Trophoblast cell (in vitro differentiated cells and primary cell): ENCODE results near the gene CRIM1.
A peak's percentile ranks its signal among the peaks of the same experiment; 100 is the strongest.

Experiments
- DNase-seq, 2 donors: peaks; one replicate each; pipeline ENCODE4 v3.0.0-alpha.2; 2016
- H2AFZ ChIP-seq: 2 replicates; pipeline ENCODE4 v1.6.1; 2013; ENCODE audit warnings: low read length, moderate library complexity, mild to moderate bottlenecking; ENCODE audit not compliant: insufficient read depth, poor library complexity
- H2AK5ac ChIP-seq: 2 replicates; pipeline ENCODE4 v1.6.1; 2013; ENCODE audit warnings: mild to moderate bottlenecking, low read length
- H2BK120ac ChIP-seq: 2 replicates; pipeline ENCODE4 v1.6.1; 2013; ENCODE audit warnings: low read length, mild to moderate bottlenecking, moderate library complexity; ENCODE audit not compliant: insufficient read depth, poor library complexity
- H2BK12ac ChIP-seq: 2 replicates; pipeline ENCODE4 v1.6.1; 2013; ENCODE audit warnings: mild to moderate bottlenecking, low read length, moderate library complexity
- H2BK5ac ChIP-seq: 2 replicates; pipeline ENCODE4 v1.6.1; 2013; ENCODE audit warnings: low read length, low read depth, moderate library complexity, mild to moderate bottlenecking; ENCODE audit not compliant: poor library complexity
- H3K14ac ChIP-seq: 2 replicates; pipeline ENCODE4 v1.6.1; 2013; ENCODE audit warnings: mild to moderate bottlenecking, low read length
- H3K18ac ChIP-seq: 2 replicates; pipeline ENCODE4 v1.6.1; 2013; ENCODE audit warnings: mild to moderate bottlenecking, low read length
- H3K23ac ChIP-seq: 2 replicates; pipeline ENCODE4 v1.6.1; 2013; ENCODE audit warnings: low read length
- H3K27ac ChIP-seq: 2 replicates; pipeline ENCODE4 v1.5.1; 2013; ENCODE audit warnings: low read depth, mild to moderate bottlenecking, inconsistent platforms, low read length, moderate library complexity
- H3K27me3 ChIP-seq: 2 replicates; pipeline ENCODE4 v1.6.1; 2013; ENCODE audit warnings: inconsistent platforms, mild to moderate bottlenecking, low read length, moderate library complexity; ENCODE audit not compliant: insufficient read depth
- H3K36me3 ChIP-seq, 2 experiments: 1 replicate in 1 of 2; 2 replicates in 1 of 2; pipeline ENCODE4 v1.6.1; 2013; ENCODE audit warnings: low read length in 2 of 2, mild to moderate bottlenecking in 2 of 2, moderate library complexity in 1 of 2; ENCODE audit not compliant: insufficient read depth in 2 of 2, control insufficient read depth in 1 of 2
- H3K4ac ChIP-seq: 2 replicates; pipeline ENCODE4 v1.6.1; 2013; ENCODE audit warnings: low read depth, mild to moderate bottlenecking, low read length, moderate library complexity
- H3K4me1 ChIP-seq, 2 experiments: 1 replicate in 1 of 2; 2 replicates in 1 of 2; pipeline ENCODE4 v1.6.1; 2013; ENCODE audit warnings: low read length in 2 of 2, mild to moderate bottlenecking in 2 of 2, moderate library complexity in 1 of 2; ENCODE audit not compliant: insufficient read depth in 2 of 2, control insufficient read depth in 1 of 2
- H3K4me2 ChIP-seq: 2 replicates; pipeline ENCODE4 v1.6.1; 2013; ENCODE audit warnings: inconsistent platforms, mild to moderate bottlenecking, low read length, moderate library complexity
- H3K4me3 ChIP-seq: 2 replicates; pipeline ENCODE4 v1.5.1; 2013; ENCODE audit warnings: mild to moderate bottlenecking, low read depth, low read length, inconsistent platforms
- H3K79me1 ChIP-seq: one replicate; pipeline ENCODE4 v1.6.1; 2013; ENCODE audit warnings: low read length
- H3K79me2 ChIP-seq: 2 replicates; pipeline ENCODE4 v1.6.1; 2013; ENCODE audit warnings: low read length, mild to moderate bottlenecking; ENCODE audit not compliant: control insufficient read depth, insufficient read depth, poor library complexity
- H3K9ac ChIP-seq: 2 replicates; pipeline ENCODE4 v1.6.1; 2013; ENCODE audit warnings: mild to moderate bottlenecking, low read length
- H3K9me3 ChIP-seq: 2 replicates; pipeline ENCODE4 v1.6.1; 2013; ENCODE audit warnings: low read depth, mild to moderate bottlenecking, control low read depth, inconsistent platforms, low read length; ENCODE audit not compliant: insufficient read depth
- H4K12ac ChIP-seq: 2 replicates; pipeline ENCODE4 v1.6.1; 2013; ENCODE audit warnings: low read depth, mild to moderate bottlenecking, low read length, moderate library complexity
- H4K8ac ChIP-seq: 2 replicates; pipeline ENCODE4 v1.6.1; 2013; ENCODE audit warnings: low read depth, mild to moderate bottlenecking, low read length, moderate library complexity
- H4K91ac ChIP-seq: one replicate; pipeline ENCODE4 v1.6.1; 2013; ENCODE audit warnings: low read depth, mild to moderate bottlenecking, low read length, moderate library complexity
- WGBS: extraction: QIAGEN DNeasy Blood & Tissue Kit; methylation state at CpG from one replicate; pipeline ENCODE4 v1.1.7; 2013; ENCODE audit warnings: missing lambda C conversion rate; ENCODE audit not compliant: insufficient read length, insufficient coverage; ENCODE audit errors: extremely low coverage; 5-methylcytosine and 5-hydroxymethylcytosine counted together

Gene CRIM1

GRCh38 chr2:36502081-36502480 is 146.5 kb downstream of the CRIM1 start:
- Histone ChIP-seq H3K4me2 (no peak overlapping the region), H4K91ac (no peak overlapping the region), H2BK5ac (no peak overlapping the region), H3K27ac (peak overlapping the region; percentile 65), H2BK120ac (no peak overlapping the region), H3K79me1 (peaks cover 9% of the 10 kb centered on the region), H3K9ac (no peak overlapping the region), H3K4me3 (no peak overlapping the region), H3K14ac (no peak overlapping the region), H4K8ac (no peak overlapping the region), H3K9me3 (no peaks in the 10 kb centered on the region), H3K4me1 (peaks cover 2 to 3% of the 10 kb centered on the region in 2 experiments), H3K79me2 (peaks cover 2% of the 10 kb centered on the region), H3K36me3 (peaks cover 8 to 16% of the 10 kb centered on the region in 2 experiments), H2AK5ac (no peak overlapping the region), H3K23ac (no peak overlapping the region), H3K18ac (no peak overlapping the region), H2BK12ac (no peak overlapping the region), H2AFZ (no peak overlapping the region), H3K27me3 (no peaks in the 10 kb centered on the region), H4K12ac (no peak overlapping the region), H3K4ac (no peak overlapping the region)
- no CpG with 5 or more reads among the region's 4 CpGs for WGBS
- DNase-seq = peak; percentile 56 to 78

GRCh38 chr2:36507408-36507812 is 151.8 kb downstream of the CRIM1 start:
- no peak overlapping the region for H3K23ac ChIP-seq
- H3K14ac ChIP-seq = no peak overlapping the region
- H3K27ac ChIP-seq = no peak overlapping the region
- no peak overlapping the region for H3K18ac ChIP-seq
- H2BK120ac ChIP-seq = no peak overlapping the region
- no peaks in the 10 kb centered on the region for H3K9me3 ChIP-seq
- H3K4me2 ChIP-seq = no peak overlapping the region
- H2AFZ ChIP-seq = no peak overlapping the region
- no peak overlapping the region for H4K8ac ChIP-seq
- no peaks in the 10 kb centered on the region for H3K27me3 ChIP-seq
- no peak overlapping the region for H4K12ac ChIP-seq
- H3K36me3 ChIP-seq = peaks cover 6 to 19% of the 10 kb centered on the region in 2 experiments
- H2BK5ac ChIP-seq = no peak overlapping the region
- H3K9ac ChIP-seq = no peak overlapping the region
- H3K79me1 ChIP-seq = peaks cover 3% of the 10 kb centered on the region
- H3K4me1 ChIP-seq = peaks cover 0 to 2% of the 10 kb centered on the region in 2 experiments
- H3K4me3 ChIP-seq = no peak overlapping the region
- H2AK5ac ChIP-seq = no peak overlapping the region
- H2BK12ac ChIP-seq = no peak overlapping the region
- H4K91ac ChIP-seq = no peak overlapping the region
- no peak overlapping the region for H3K4ac ChIP-seq
- H3K79me2 ChIP-seq = peaks cover 2% of the 10 kb centered on the region
- DNase-seq = peak; percentile 30 to 66

GRCh38 chr2:36509075-36509474 is 153.5 kb downstream of the CRIM1 start:
- Histone ChIP-seq H2BK12ac (no peak overlapping the region), H3K27me3 (no peaks in the 10 kb centered on the region), H4K8ac (no peak overlapping the region), H3K36me3 (peaks cover 13 to 27% of the 10 kb centered on the region in 2 experiments), H4K91ac (no peak overlapping the region), H3K27ac (no peak overlapping the region), H3K23ac (no peak overlapping the region), H2BK5ac (no peak overlapping the region), H2AFZ (no peak overlapping the region), H3K4me2 (no peak overlapping the region), H3K4me3 (no peak overlapping the region), H3K9ac (no peak overlapping the region), H3K4me1 (peaks cover 0 to 2% of the 10 kb centered on the region in 2 experiments), H3K9me3 (no peaks in the 10 kb centered on the region), H3K4ac (no peak overlapping the region), H2BK120ac (no peak overlapping the region), H3K18ac (no peak overlapping the region), H3K79me2 (no peaks in the 10 kb centered on the region), H3K79me1 (peaks cover 2% of the 10 kb centered on the region), H4K12ac (no peak overlapping the region), H3K14ac (no peak overlapping the region), H2AK5ac (no peak overlapping the region)
- no CpG with 5 or more reads among the region's 6 CpGs for WGBS
- DNase-seq = no peak

GRCh38 chr2:36511858-36512603 is 156.5 kb downstream of the CRIM1 start:
- no peak overlapping the region for H3K14ac ChIP-seq
- no peak overlapping the region for H3K23ac ChIP-seq

More at GRCh38 chr2:36511858-36512603, 156.5 kb downstream of the CRIM1 start:
- H3K18ac ChIP-seq = no peak overlapping the region
- H4K91ac ChIP-seq = no peak overlapping the region
- peaks cover 2% of the 10 kb centered on the region for H3K79me1 ChIP-seq
- no peaks in the 10 kb centered on the region for H3K27me3 ChIP-seq
- no peak overlapping the region for H4K12ac ChIP-seq
- H3K79me2 ChIP-seq = no peaks in the 10 kb centered on the region
- H3K9me3 ChIP-seq = no peaks in the 10 kb centered on the region
- peak overlapping the region; percentile 30 for H2BK12ac ChIP-seq
- peaks cover 16 to 32% of the 10 kb centered on the region in 2 experiments for H3K36me3 ChIP-seq
- no peak overlapping the region for H3K4me3 ChIP-seq
- H2BK120ac ChIP-seq = no peak overlapping the region
- H2AFZ ChIP-seq = no peak overlapping the region
- DNase-seq = no peak
- H3K4me1 ChIP-seq = peaks cover 2 to 3% of the 10 kb centered on the region in 2 experiments
- no peak overlapping the region for H2BK5ac ChIP-seq
- WGBS = no CpG with 5 or more reads among the region's 9 CpGs
- H3K4ac ChIP-seq = no peak overlapping the region
- H3K27ac ChIP-seq = no peak overlapping the region
- H4K8ac ChIP-seq = no peak overlapping the region
- H3K4me2 ChIP-seq = no peak overlapping the region
- no peak overlapping the region for H2AK5ac ChIP-seq
- H3K9ac ChIP-seq = no peak overlapping the region
